GM21367 (cell line): Measurements from ENCODE around the gene CACNG3.
"Not testable (repeated sequence)": the region's sequence is repeated elsewhere in the genome, so short reads cannot be mapped to it uniquely, and the experiment has no call there.

Experiments
- ATAC-seq: cut with Tn5 transposase; IDR thresholded peaks from one replicate; pipeline ENCODE4 v1.9.1; 2021; ENCODE audit not compliant: unreplicated experiment

Gene CACNG3

GRCh38 chr16:24275413-24275812, 19.3 kb downstream of the CACNG3 start:
- ATAC-seq, result no peak

- ATAC-seq, result no peak
Measured at GRCh38 chr16:24279982-24280515, 23.9 kb downstream of the CACNG3 start.

DNA sequence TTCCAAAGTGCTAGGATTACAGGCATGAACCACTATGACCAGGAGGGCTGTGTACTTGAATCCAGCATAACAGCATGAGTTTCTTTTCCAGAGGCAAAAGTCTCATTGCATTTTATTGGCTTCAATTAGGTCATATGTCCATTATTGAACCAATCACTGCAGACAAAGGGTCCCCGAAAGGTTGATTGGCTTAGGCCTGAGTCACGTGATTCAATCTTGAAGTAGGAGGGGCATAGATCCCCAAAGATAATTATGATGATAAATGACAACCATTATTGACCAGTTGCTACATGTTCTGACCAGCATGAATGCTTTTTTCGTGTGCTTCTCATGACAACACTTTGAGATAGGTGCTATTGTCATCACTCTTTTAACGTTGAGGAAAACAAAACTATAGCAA, 25.3 kb downstream of the CACNG3 start:
- ATAC-seq, result no peak

GRCh38 chr16:24282141-24282540, 26.0 kb downstream of the CACNG3 start:
- no peak for ATAC-seq

GRCh38 chr16:24286741-24287405, 30.7 kb downstream of the CACNG3 start:
- ATAC-seq, result no peak

DNA sequence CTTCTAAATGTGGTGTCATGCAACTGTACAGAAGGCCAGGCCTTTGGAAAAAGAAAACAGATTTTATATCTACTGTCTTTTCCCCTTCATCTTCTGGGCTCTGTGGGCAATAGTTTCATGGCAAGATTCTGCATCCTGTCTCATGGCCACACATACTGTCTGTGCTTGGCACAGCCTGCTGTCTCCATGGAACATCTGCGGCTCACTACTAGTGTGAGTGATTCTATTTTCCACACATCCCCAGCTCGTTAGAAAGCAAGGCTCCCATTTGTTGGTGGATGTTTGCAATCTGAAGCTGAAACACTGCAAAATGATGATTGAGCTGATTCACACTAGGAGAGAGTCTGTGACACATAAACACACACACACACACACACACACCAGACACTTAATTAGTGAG, 32.4 kb downstream of the CACNG3 start:
- no peak for ATAC-seq

DNA sequence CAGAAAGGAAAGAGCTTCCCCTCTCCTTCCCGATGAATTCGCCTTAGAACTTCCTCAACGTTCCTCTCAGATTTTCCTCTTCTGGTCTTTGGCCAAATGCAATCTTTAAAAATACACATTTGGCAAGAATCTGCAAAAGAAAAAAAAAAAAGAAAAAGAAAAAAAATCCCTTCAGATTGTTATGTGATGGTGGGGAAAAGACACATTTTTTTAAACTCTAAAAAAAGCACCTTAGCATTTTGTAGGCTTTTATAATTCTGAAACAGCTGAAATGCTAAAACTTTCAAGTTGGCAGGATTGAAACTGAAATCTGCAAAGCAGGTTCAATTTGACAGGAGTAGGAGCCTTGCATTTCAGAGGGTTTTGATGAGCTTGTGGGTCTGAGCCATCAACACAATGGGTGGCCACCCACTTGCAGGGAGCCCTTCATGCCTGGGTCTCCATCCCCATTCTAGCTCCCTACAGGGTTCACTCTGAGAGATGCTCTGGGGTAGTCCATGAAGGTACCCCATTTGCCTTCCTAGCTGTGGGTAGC, 33.1 kb downstream of the CACNG3 start:
- no peak for ATAC-seq

GRCh38 chr16:24291932-24292331, 35.8 kb downstream of the CACNG3 start:
- ATAC-seq, result no peak

GRCh38 chr16:24294131-24294530, 38.0 kb downstream of the CACNG3 start:
- ATAC-seq, result no peak

GRCh38 chr16:24297375-24297774, 41.2 kb downstream of the CACNG3 start:
- ATAC-seq, result no peak

DNA sequence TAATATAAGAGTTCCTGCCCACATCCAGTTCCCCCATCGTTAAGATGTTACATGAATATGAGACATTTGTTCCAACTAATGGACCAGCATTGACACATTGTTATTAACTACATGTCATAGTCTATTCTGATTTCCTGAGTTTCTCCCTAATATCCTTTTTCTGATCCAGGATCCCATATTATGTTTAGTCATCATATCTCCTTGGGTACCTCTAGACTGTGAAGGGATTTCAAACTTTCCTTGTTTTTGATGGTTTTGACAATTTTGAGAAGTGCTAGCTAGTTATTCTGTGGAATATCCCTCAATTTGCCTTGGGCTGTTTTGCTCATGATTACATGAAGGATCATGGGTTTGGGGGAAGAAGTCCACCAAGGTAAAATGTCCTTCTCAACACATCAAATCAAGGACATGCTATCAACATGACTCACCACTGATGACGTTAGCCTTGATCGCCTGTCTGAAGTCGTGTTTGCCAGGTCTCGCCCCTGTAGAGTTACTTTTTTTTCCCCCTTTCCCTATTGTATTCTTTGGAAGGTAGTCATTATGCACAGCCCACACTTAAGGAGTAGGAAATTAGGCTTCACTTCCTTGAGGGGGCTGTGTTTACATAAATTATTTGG, 42.5 kb downstream of the CACNG3 start:
- no peak for ATAC-seq

GRCh38 chr16:24300750-24301149, 44.6 kb downstream of the CACNG3 start:
- not testable (repeated sequence) for ATAC-seq

- no peak for ATAC-seq
Measured at GRCh38 chr16:24302636-24303035, 46.5 kb downstream of the CACNG3 start.

GRCh38 chr16:24308200-24308599, 52.1 kb downstream of the CACNG3 start:
- no peak for ATAC-seq

GRCh38 chr16:24309258-24310142, 53.4 kb downstream of the CACNG3 start:
- ATAC-seq, result no peak

DNA sequence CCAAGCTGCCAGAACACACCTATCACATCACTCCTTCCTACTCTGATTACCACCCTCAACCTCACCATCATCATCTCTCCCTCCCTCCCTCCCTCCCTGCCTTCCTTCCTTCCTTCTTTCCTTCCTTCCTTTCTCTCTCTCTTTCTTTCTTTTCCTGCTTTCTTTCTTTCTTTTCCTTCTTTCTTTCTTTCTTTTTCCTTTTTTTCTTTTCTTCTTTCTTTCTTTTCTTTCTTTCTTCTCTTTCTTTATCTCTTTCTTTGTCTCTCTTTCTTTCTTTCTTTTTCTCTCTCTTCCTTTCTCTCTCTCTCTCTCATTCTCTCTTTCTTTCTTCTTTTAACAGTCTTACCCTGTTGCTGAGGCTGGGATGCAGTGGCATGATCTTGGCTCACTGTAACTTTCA, 59.2 kb downstream of the CACNG3 start:
- ATAC-seq, result no peak

DNA sequence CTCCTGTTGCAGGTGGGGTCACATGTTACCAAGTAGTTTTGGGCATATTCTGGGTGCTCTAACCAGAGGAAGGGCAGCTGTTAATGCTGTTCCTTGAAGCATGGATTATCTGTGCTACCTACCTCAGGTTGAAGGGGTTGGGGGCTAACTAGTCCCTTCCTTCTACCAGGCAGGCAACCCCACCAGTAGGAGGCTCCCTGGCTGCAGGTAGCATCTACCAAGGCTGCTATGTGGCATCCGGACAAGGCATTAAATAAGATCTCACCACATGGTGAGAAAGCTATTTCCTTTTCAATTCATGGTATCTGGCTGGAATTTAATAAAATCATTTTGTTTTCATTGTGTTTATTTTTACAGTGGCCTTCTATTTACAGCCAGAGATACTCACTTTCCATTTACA, 62.5 kb downstream of the CACNG3 start:
- no peak for ATAC-seq

- ATAC-seq, result no peak
Measured at GRCh38 chr16:24319126-24319814, 63.1 kb downstream of the CACNG3 start.

DNA sequence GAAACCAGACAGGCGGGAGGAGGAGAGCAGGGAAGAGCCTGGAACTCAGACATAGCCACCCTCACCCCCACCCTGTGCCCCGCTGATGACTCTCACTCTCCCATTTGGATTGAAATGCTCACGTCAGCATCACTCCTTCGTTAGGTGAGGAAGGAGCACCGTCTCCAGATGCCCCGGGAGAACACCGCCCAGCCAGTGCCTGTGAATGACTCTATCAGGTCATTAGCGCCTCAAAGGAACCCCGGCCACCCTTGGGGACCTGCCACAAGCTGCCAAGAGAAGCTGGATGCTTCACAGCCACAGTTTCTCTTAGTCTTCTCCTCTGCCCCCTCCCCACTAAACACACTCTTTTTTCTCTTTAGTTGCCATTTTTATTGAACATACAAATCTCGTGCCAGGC, 66.0 kb downstream of the CACNG3 start:
- ATAC-seq, result no peak

- no peak for ATAC-seq
Measured at GRCh38 chr16:24324421-24324820, 68.3 kb downstream of the CACNG3 start.
